NCI-H1417 treated with DMSO at 0.1 percent for 48 hours (cell line): ENCODE data around the gene FOXP4.

Source experiments
- DNase-seq: peaks from one replicate; lab custom pipeline; 2025; lab: John Stamatoyannopoulos, UW

The FOXP4 gene

DNA sequence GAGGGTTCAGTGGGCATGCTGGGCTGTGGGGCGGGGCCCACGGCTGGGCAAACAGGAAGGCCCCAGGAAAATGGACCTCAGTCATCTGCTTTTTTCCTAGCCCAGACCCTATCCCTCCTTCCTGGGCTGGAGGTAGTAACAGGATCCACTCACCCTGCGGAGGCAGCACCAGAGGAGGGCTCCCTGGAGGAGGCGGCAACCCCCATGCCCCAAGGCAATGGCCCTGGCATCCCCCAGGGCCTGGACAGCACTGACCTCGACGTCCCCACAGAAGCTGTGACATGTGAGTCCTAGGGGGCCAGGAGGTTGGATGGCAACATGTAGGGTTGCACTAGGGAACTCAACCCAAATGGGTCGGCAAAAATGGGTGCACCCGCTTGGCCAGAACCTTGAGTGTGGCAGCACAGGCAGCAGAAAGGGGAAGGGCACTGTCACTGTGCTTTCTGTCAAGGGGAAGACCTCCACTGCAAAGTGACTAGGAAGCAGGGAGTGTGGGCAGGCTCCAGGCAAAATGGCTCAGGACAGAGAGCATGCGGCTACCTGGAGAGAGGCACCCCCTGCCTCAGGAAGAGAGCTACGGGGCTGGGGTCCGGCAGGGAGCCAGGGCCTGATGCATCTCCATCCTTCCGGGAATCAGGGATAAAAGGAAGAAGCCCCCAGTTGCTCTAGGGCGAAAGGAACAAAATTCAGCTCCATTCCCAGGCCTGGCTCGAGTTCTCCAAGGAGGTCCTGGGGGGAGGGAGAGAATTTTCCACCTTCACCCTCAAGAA, 100.0 kb downstream of the FOXP4 start:
- DNase-seq, result no peak

DNA sequence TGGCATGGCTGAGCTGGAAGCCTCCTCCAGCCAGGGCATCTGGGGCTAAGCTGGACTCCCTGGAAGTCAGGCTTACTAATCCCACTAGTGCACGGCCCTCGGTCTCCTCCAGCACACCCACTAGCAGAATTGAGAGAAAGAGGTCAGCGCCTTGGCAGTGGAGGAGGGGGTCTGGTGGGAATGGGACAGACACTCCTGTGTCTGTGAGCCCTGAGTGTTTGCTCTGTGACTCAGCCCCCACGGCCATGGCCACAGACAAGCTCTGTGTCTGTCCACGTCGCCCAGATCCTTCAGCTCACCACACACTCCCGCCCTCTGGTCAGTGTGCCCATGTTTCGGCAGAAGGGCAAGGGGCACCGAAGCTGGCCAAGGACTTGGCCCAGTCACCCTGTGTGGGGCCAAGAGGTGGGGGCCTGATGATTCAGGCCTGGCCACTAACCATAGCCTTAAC, 100.9 kb downstream of the FOXP4 start:
- no peak for DNase-seq

DNA sequence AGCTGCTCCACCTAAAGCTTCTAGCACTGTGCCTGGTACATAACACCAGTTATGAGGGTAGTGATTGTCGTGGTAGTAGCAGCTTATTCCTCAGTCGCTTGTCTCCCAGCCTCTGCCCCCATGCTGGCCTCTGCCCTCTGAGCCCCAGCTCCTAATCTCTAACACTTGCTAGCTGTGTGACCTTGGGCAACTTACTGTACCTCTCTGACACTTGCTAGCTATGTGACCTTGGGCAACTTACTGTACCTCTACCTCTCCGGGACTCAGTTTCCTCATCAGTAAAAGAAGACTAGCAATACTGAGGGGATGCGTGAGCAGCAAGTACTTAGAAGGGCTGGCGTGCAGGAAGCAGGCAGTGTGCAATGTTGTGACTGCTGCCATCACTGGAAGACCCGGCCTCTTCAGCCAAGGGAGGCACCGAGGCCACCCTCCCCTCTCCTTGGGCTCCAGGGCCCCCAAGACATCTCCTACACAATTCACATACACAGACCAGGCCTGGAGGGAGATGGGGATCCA, 101.9 kb downstream of the FOXP4 start:
- no peak for DNase-seq

DNA sequence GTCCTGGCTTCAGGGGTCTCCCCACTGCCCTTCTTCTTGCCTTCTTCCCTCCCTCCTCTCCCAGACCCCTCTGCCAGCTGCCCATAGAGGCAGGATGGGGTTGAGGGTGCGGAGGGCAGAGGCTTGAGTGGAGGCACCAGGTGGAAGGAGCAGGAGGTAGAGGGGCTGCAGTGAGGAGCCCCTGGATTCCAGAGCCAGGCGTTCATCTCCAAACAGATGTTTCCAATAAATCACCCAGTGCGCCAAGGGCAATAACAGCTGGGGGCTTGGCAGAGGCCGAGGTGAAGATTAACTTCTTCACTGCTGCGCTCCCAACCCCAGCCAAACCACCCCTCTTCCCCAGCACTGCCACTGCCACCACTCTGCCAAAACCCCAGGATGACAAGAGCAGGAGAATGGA, 102.7 kb downstream of the FOXP4 start:
- DNase-seq, result no peak

GRCh38 chr6:41649596-41649995, 103.4 kb downstream of the FOXP4 start:
- no peak for DNase-seq

DNA sequence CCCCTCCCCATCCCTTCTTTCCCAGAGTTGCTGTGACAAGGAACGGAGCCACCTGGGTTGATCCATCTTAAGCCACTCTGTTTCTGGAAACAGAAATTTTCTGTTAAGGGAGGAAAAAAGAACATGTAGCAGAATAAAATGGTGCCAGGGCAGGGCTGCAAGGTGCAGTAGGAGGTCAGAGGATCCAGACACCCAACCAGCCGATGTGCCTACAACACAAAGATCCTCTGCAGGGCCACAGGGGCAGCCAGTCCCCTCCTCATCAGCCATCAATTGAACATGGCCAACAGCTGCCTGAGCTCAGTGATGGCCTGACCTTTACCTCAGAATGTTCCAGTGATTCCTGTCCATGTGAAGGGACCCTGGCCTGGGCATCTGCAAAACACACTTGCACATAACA, 103.9 kb downstream of the FOXP4 start:
- no peak for DNase-seq

- no peak for DNase-seq
Measured at GRCh38 chr6:41651246-41651961, 105.2 kb downstream of the FOXP4 start.
